K562 (cell line): ENCODE measurements around the gene CSTB. TPM values are rescaled to one million over a fixed set of nuclear protein-coding genes. Genes with fewer than 3 reads are reported as not detected.
A peak's percentile ranks its signal among the peaks of the same experiment; 100 is the strongest.

Experiments used
- ATAC-seq: fragments of 200-7000 bp; cut with Tn5 transposase; 3 replicates; pipeline ENCODE4 v1.9.1; 2020; ENCODE audit warnings: moderate library complexity
- BruUV-seq: library from RNA; stranded (reverse); fragments of 400-500 nt; replicated peaks from 2 replicates; lab custom pipeline; 2021; lab: Mats Ljungman, UMichigan
- CTCF ChIA-PET: fragments of 300-600 bp; formaldehyde crosslinking; extraction: SDS; loops from one replicate; lab custom pipeline; 2021; ENCODE audit warnings: low intra/inter-chr PET ratio; lab: Yijun Ruan, JAX
- POLR2A ChIA-PET: fragments of 300-600, 350-650 bp; sonication (Branson Sonifier 250); formaldehyde crosslinking; extraction: SDS; loops from one replicate; lab custom pipeline; 2021; ENCODE audit warnings: antibody characterized with exemption, inconsistent platforms; lab: Yijun Ruan, JAX
- DNase-seq, 4 experiments: peaks; one replicate each; pipeline versions ENCODE4 v3.0.0 to v3.0.0-alpha.2; 2011 to 2018; ENCODE audit warnings: low spot score in 3 of 4, mixed read lengths in 3 of 4; ENCODE audit errors: extremely low read depth in 1 of 4
- FAIRE-seq: peaks from 2 replicates; lab custom pipeline; 2011; peaks lifted over from hg19 to GRCh38; lab: Jason Lieb, UNC
- H2AFZ ChIP-seq: 2 replicates; pipeline ENCODE4 v1.6.0; 2011; ENCODE audit warnings: low read depth, low read length, control low read depth, inconsistent platforms
- H3K27ac ChIP-seq: fragments of 200-600 bp; 3 replicates; pipeline ENCODE4 v1.8.0; 2011; ENCODE audit warnings: low read depth, mild to moderate bottlenecking, control low read depth, inconsistent platforms, low read length, moderate library complexity, mixed read lengths; ENCODE audit errors: extremely low read depth
- H3K27me3 ChIP-seq, 2 experiments: fragments of 300-600 bp in 1 of 2; 2 replicates in 1 of 2; 3 replicates in 1 of 2; pipeline versions ENCODE4 v1.6.0 to v1.8.0; 2011; ENCODE audit warnings: inconsistent platforms in 2 of 2, low read length in 2 of 2, mild to moderate bottlenecking in 1 of 2, mixed read lengths in 1 of 2, moderate library complexity in 1 of 2; ENCODE audit not compliant: control insufficient read depth in 2 of 2, insufficient read depth in 2 of 2
- H3K36me3 ChIP-seq: fragments of 300-600 bp; 3 replicates; pipeline ENCODE4 v1.8.0; 2011; ENCODE audit warnings: mild to moderate bottlenecking, low read length, inconsistent platforms; ENCODE audit not compliant: control insufficient read depth, insufficient read depth
- H3K4me1 ChIP-seq, 2 experiments: fragments of 200-600 bp in 1 of 2; replicated peaks in 1 of 2; 2 replicates in 1 of 2; 3 replicates in 1 of 2; pipeline versions ENCODE4 v1.5.1 to v1.8.0; 2011; ENCODE audit warnings: inconsistent platforms in 2 of 2, low read length in 2 of 2, mild to moderate bottlenecking in 1 of 2, mixed read lengths in 1 of 2, moderate library complexity in 1 of 2; ENCODE audit not compliant: control insufficient read depth in 2 of 2, insufficient read depth in 2 of 2
- H3K4me2 ChIP-seq: 2 replicates; pipeline ENCODE4 v1.6.1; 2011; ENCODE audit warnings: low read length, control low read depth, inconsistent platforms, mixed read lengths; ENCODE audit not compliant: insufficient read depth
- H3K4me3 ChIP-seq: fragments of 200-600 bp; sonication (generic), shearing (Covaris generic); 2 replicates; pipeline ENCODE4 v1.5.1; 2016; ENCODE audit warnings: control low read depth, inconsistent platforms
- H3K79me2 ChIP-seq: fragments of 200-600 bp; 3 replicates; pipeline ENCODE4 v1.8.0; 2011; ENCODE audit warnings: low read length, inconsistent platforms; ENCODE audit not compliant: control insufficient read depth, insufficient read depth
- H3K9ac ChIP-seq, 2 experiments: 2 replicates each; pipeline versions ENCODE4 v1.6.0 to v1.6.1; 2011; ENCODE audit warnings: low read depth in 2 of 2, low read length in 2 of 2, control low read depth in 1 of 2, inconsistent platforms in 1 of 2, mild to moderate bottlenecking in 1 of 2, mixed read lengths in 1 of 2; ENCODE audit not compliant: insufficient read depth in 1 of 2
- H3K9me1 ChIP-seq: one replicate; pipeline ENCODE4 v1.6.0; 2011; ENCODE audit warnings: inconsistent platforms, mild to moderate bottlenecking, low read length, moderate library complexity; ENCODE audit not compliant: control insufficient read depth, insufficient read depth
- H3K9me3 ChIP-seq: replicated peaks from 2 replicates; pipeline ENCODE4 v1.5.1; 2011; ENCODE audit warnings: low read depth, low read length, inconsistent platforms; ENCODE audit not compliant: control insufficient read depth, insufficient read depth
- H4K20me1 ChIP-seq: replicated peaks from 2 replicates; pipeline ENCODE4 v1.6.1; 2011; ENCODE audit warnings: low read length, inconsistent platforms, mixed read lengths; ENCODE audit not compliant: control insufficient read depth, insufficient read depth
- CTCF ChIP-seq, 3 experiments: IDR thresholded peaks in 2 of 3; conservative IDR thresholded peaks in 1 of 3; 2 replicates each; pipeline ENCODE4 v1.5.1; 2011 to 2012; ENCODE audit warnings: low read length in 3 of 3, mild to moderate bottlenecking in 3 of 3, control low read depth in 2 of 3, improper control_type of control experiment in 1 of 3, inconsistent platforms in 1 of 3, low read depth in 1 of 3, mixed read lengths in 1 of 3, moderate library complexity in 1 of 3; ENCODE audit not compliant: insufficient read depth in 2 of 3
- DEAF1 ChIP-seq: fragments of 450-650 bp; formaldehyde crosslinking; IDR thresholded peaks from 2 replicates; pipeline ENCODE4 v1.4.0; 2020; ENCODE audit warnings: mild to moderate bottlenecking, moderate library complexity
- NFIC ChIP-seq: fragments of 450-650 bp; IDR thresholded peaks from 2 replicates; pipeline ENCODE4 v1.6.1; 2017; ENCODE audit warnings: mild to moderate bottlenecking, inconsistent platforms
- RAD21 ChIP-seq, 2 experiments: fragments of 250-450 bp in 1 of 2; fragments of 450-650 bp in 1 of 2; sonication (Bioruptor Pico) in 1 of 2; formaldehyde crosslinking in 1 of 2; IDR thresholded peaks in 1 of 2; conservative IDR thresholded peaks in 1 of 2; 2 replicates each; pipeline versions ENCODE4 v1.4.0 to v1.8.0; 2020 to 2022; ENCODE audit warnings: mild to moderate bottlenecking in 2 of 2, moderate library complexity in 1 of 2
- RBFOX2 ChIP-seq: fragments of 200-400 bp; formaldehyde crosslinking; IDR thresholded peaks from 2 replicates; pipeline ENCODE4 v1.6.1; 2017; ENCODE audit warnings: low read depth, mild to moderate bottlenecking, low read length, moderate library complexity
- U2AF2 ChIP-seq: fragments of 200-400 bp; formaldehyde crosslinking; optimal IDR thresholded peaks from 2 replicates; pipeline ENCODE3; 2017; ENCODE audit warnings: low read depth, mild to moderate bottlenecking, low read length
- ZNF699 ChIP-seq: fragments of 250-450 bp; sonication (Bioruptor Pico); IDR thresholded peaks from 2 replicates; pipeline ENCODE4 v1.8.0; 2021; ENCODE audit warnings: mild to moderate bottlenecking, moderate library complexity; ENCODE audit not compliant: insufficient replicate concordance
- whole genome bisulfite sequencing: fragments of 100-300 bp; shearing (Covaris generic); methylation state at CpG from one replicate; pipeline ENCODE4 v1.1.6; 2016; ENCODE audit warnings: low coverage, mixed read lengths; ENCODE audit not compliant: insufficient coverage; ENCODE audit errors: missing lambda C conversion rate; 5-methylcytosine and 5-hydroxymethylcytosine counted together
- in situ Hi-C: fragments of 300-500 bp; cut with MboI; formaldehyde crosslinking; loops from 4 replicates; pipeline ENCODE4 v1.15.0; 2018; ENCODE audit warnings: inconsistent platforms, mixed read lengths
- intact Hi-C: fragments of 100-400 bp; cut with micrococcal nuclease; formaldehyde crosslinking; loops from 2 replicates; pipeline ENCODE4 v1.14.2; 2022
- polyA plus RNA-seq, 8 experiments: library from polyadenylated mRNA; depleted of rRNA in 4 of 8; stranded (reverse) in 5 of 8; unstranded in 3 of 8; fragments of >200 nt; fragmentation: Nextera tagmentation in 2 of 8; fragmentation: Illumina TruSeq in 1 of 8; extraction: Ambion mirVana in 2 of 8; extraction: Trizol in 1 of 8; gene quantifications; 2 replicates each; pipeline versions ENCODE4 v1.2.1 to v1.2.3, GENCODE V29; 2011 to 2014; ENCODE audit warnings: inconsistent platforms in 1 of 8, missing spikeins in 1 of 8
- total RNA-seq, 7 experiments: library from RNA; depleted of rRNA in 6 of 7; stranded (reverse); fragments of >200 nt in 6 of 7; fragmentation: Illumina TruSeq in 2 of 7; extraction: Trizol in 2 of 7; gene quantifications; 2 replicates each; pipeline versions ENCODE4 v1.2.1 to v1.2.3, GENCODE V29; 2011 to 2021; ENCODE audit warnings: low replicate concordance in 1 of 7
- TF ChIP-seq, protein P1 (sequence below): fragments of 250-450 bp; sonication (Bioruptor Pico); IDR thresholded peaks from 2 replicates; pipeline ENCODE4 v1.4.0; 2020; ENCODE audit warnings: mild to moderate bottlenecking, moderate library complexity

CSTB gene
- total and polyA plus RNA-seq, 9 of the 15 experiments (the other 6 are each of a cell fraction or from before 2014, with no cell fraction given) = 12.4 to 65.0 (median 31.7) TPM

DNA sequence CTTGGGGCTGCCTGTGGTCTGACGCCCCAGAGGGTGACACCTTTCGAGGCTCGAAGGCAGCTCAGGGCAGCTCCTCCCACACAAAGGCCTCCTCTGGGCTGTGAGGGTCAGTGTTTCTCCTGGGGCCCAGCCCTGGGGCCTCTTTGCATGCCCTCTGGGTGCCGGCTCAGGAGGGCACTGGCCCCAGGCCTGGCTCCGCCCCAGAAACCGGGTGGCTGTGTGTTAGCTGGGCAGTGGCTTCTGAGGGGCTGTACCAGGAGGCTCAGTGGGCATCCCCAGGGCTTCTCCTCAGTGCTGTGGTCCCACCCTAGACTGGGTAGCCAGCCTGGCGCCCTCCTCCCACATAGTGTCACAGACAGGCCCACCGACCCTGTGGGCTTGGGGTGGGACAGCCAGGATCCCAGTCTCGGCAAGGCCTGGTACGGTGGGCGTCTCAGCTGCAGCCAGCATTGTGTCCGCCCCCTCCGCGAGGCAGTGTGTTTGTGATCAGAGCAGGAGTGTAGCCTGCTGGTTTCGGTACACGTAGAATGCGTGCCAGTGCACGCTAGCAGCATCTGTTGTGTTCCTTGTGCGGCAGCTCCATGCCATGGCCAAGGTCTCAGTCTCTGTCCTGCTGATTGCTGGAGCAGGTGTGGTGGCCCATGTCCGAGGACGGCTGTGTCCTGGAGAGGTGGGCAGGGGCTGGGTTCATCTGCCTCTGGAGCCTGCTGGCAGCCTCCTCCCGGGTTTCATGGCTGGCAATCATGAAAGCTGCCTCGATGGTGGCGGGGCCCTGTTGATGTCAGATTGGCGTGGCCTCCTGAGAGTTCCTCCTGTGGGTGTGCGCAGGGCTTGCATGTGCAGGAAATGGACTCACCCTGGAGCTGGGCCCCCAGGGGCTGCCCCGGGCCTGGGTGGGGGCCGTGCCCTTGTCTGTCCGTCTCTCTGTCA, 41.3 kb upstream of the CSTB start (continued):
- TF ChIP-seq, protein P1, sequence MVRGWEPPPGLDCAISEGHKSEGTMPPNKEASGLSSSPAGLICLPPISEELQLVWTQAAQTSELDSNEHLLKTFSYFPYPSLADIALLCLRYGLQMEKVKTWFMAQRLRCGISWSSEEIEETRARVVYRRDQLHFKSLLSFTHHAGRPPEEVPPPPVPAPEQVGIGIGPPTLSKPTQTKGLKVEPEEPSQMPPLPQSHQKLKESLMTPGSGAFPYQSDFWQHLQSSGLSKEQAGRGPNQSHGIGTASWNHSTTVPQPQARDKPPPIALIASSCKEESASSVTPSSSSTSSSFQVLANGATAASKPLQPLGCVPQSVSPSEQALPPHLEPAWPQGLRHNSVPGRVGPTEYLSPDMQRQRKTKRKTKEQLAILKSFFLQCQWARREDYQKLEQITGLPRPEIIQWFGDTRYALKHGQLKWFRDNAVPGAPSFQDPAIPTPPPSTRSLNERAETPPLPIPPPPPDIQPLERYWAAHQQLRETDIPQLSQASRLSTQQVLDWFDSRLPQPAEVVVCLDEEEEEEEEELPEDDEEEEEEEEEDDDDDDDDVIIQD = no peak
- TF ChIP-seq RBFOX2 (0 out of 2 replicates have a peak, but pooled peaks have one; percentile 42), ZNF699 (no peak), U2AF2 (no peak), NFIC (no peak), RAD21 (CRISPR knock-in tag; conservative IDR thresholded peaks at IDR 0.05 in 1 of 2, IDR thresholded peaks at IDR 0.05 in 1 of 2) (no peak)

- no peaks in the 10 kb centered on the region for H3K79me2 ChIP-seq
- 68% methylated on average over 14 of the region's 14 CpGs for WGBS
- no peak overlapping the region for H2AFZ ChIP-seq
- no peaks in the 10 kb centered on the region for H3K36me3 ChIP-seq
- no peak overlapping the region for H3K4me3 ChIP-seq
- peak overlapping the region in 1 of 2 experiments; percentile 1; a peak in 1 of 4 replicates for H3K9ac ChIP-seq
- no peaks in the 10 kb centered on the region for H3K9me3 ChIP-seq
- TF ChIP-seq CTCF (IDR thresholded peaks at IDR 0.05 in 2 of 3, conservative IDR thresholded peaks at IDR 0.05 in 1 of 3; ENCODE audit: insufficient read depth in 2 of 3, low read depth in 1 of 3, low read length in 3 of 3) (peak in 2 of 3 experiments; percentile 20 to 25; a peak in 3 of 6 replicates), DEAF1 (CRISPR knock-in tag) (no peak), RBFOX2 (0 out of 2 replicates have a peak, but pooled peaks have one; percentile 3)
- intact Hi-C loops = no loop called here
- H4K20me1 ChIP-seq = 0 out of 2 replicates have a peak, but pooled peaks cover 4% of the 10 kb centered on the region
- no peaks in the 10 kb centered on the region for H3K9me1 ChIP-seq
- FAIRE-seq (no peak), DNase-seq (no peak), ATAC-seq (no peak)
- H3K27ac ChIP-seq = no peak overlapping the region
- BruUV-seq = no TSS peak
- in situ Hi-C loops = no loop called here
- POLR2A ChIA-PET = interaction anchor here (0.6 kb wide), 1 partner anchor 99 kb away, joined by 3 read pairs; no protein-coding TSS in a partner anchor
- no peak overlapping the region for H3K4me2 ChIP-seq
- CTCF ChIA-PET = no interaction called here
- no peaks in the 10 kb centered on the region; a peak in 1 of 5 replicates for H3K27me3 ChIP-seq
- peaks cover 12 to 79% of the 10 kb centered on the region in 2 experiments; a peak in 3 of 5 replicates for H3K4me1 ChIP-seq
These were observed 40.5 kb upstream of the CSTB start for GRCh38 chr21:43816611-43817071.
